Stimulated activated CD4-positive, alpha-beta T cell treated with anti-CD3 and anti-CD28 coated beads, Interleukin-4, amount 100 ng/mL, for 4 hours (primary cell): ENCODE results near the gene JARID2.

Source experiments
- DNase-seq, 2 experiments: peaks; one replicate each; pipeline ENCODE4 v3.0.0-alpha.2; 2020

JARID2 gene

GRCh38 chr6:15247500-15248450, 1.9 kb downstream of the JARID2 start:
- peak; percentile 45 to 55 for DNase-seq

GRCh38 chr6:15248451-15249370, 2.8 kb downstream of the JARID2 start:
- DNase-seq: peak; percentile 88 to 98

GRCh38 chr6:15249371-15250019, 3.6 kb downstream of the JARID2 start:
- no peak for DNase-seq

DNA sequence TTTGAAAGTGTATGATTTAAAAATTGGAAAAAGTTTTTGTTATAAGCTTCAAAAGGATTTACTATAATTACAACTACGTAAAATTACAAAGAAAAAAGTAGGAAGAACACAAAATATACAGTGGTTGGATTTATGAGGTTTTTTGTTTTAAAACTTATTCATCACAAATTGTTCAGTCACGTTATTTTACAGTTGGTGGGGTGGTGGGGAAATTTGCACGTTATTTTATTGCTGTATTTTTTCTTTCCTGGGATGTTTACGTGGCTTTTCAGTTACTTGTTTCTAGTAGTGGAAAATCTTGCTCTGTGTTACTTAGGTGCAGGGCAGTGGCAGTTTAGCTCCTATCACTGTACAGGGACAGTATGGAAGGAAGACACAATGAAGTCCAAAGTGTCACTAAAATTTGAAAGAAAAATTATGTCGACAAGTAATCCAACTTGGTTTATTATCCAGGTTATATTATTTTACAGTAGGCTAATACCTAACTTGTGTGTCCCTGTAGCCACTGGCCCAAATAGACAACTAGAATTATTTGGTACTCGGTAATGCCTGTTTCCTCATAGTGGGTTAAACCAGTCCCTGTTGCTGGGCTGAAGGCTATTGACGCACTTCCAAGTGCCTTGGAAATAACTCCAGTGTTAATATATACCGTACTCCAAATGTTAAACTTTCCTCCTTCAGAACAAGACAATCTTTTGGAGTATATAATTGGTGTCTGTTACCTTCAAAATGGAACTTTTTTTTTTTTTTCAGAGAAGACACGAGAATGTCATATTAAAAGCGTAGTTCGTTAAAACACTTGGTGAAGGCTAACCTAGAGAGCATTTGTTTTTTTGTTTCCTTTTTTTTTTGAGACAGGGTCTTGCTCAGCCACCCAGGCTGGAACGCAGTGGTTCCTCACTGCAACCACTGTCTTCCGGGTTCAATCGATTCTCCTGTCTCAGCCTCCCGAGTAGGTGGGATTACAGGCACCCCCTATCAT, 4.6 kb downstream of the JARID2 start:
- no peak for DNase-seq

- DNase-seq: no peak
Measured at GRCh38 chr6:15252195-15252594, 6.3 kb downstream of the JARID2 start.

DNA sequence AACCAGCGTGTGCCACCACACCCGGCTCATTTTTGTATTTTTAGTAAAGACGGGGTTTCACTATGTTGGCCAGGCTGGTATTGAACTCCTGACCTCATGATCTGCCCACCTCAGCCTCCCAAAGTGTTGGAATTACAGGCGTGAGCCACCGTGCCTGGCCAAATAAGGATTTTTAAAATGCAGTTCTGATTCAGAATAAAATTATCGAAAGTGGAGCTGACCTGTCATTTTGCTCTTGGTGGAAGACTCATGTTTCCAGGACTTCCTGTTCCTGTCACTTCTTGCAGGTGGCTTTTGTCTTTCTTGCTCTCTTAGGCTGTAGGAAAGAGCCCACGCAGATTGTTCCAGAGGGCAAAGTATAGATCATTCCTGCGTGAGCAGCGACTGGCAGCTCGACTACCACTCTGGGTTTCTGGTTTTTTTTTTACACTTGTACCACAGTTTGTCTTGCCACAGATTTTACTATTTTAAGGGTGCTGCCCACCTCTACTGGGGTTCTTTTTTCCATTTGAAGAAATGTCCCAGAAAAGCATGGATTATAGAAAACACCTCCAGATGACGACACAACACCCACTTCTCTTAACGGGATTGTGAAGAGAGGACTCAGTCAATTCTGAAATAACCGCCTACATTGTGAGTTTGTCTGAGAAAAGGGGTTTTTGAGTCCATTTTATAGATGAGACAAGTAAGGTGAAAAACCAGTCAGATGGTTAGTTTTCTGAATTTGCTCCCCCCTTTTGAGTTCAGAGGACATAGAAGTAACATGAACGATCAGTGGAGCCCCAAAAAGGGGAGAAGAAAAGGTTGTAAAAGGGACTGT, 7.5 kb downstream of the JARID2 start:
- DNase-seq: no peak

DNA sequence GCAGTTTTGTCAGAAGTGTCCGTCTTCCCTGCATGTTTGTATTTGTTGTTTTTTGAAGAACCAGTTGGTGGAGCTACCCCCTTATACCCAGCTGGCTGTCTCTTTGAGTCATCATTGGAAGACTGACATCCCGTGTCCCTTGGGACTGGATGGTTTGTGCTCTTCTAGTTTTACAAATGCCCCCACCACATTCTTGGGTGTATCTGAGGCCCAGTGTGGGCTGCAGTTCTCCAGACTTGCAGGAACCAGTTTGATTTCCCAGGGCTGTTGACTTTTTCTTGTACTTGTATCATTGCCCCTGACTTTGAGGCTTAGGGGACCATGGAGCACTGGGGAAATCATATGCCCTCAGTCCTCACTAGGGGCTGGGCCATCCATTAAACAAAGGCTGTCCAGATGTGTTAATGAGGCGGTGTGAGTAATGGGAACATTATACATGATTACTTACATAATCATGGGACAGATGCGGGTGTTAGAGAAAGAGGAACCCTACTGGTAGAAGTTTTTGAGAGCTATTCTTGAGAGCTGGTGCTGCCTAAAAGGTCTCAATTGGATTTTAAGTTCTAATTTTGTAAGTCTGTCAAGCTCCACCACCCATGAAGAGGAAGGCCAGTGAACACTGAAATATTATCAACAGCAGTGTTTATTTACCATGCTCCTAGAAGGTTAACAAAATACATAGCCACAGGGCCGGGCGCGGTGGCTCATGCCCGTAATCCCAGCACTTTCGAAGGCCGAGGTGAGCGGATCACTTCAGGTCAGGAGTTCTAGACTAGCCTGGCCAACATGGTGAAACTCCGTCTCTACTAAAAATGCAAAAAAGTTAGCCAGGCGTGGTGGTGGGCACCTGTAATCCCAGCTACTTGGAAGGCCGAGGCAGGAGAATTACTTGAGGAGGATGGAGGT, 8.5 kb downstream of the JARID2 start:
- no peak for DNase-seq

- DNase-seq: no peak
Measured at GRCh38 chr6:15255481-15255880, 9.6 kb downstream of the JARID2 start.

- no peak for DNase-seq
Measured at GRCh38 chr6:15255909-15256395, 10.1 kb downstream of the JARID2 start.

DNA sequence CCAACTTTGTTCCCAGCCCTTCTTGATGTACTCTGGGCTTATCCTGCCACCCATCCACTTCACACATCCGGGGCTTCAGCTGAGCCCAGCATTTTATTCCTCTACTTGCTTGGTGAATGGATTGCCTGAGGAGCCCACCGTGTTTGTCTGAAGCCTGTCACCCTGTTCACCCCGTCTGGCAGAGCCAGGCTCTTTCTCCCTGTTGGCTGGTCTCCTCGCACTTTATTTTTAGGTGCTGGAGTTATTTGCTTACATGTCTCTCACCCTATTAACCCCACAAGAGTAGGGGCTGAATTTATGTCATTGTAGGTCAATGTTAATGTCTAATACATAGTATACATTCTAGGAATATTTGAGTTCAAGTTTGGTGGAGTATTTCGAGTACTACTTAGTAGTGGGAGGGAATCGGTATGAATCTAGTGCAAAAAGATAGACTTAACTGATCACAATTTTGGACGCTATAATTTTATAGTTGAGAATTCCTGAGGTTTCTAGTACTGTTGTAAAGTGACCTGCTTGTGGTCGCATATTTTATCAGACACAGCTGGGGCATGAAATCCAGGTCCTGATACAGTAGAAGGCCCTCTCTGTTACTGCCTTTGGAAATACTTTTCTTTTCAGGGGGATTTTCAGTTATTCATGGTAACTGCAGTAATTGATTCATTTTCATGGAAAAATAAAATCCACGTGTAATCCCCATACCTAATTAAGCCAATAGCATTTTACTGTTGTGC, 10.8 kb downstream of the JARID2 start:
- no peak for DNase-seq

GRCh38 chr6:15257357-15258132, 11.7 kb downstream of the JARID2 start:
- DNase-seq: no peak

GRCh38 chr6:15259766-15260098, 13.9 kb downstream of the JARID2 start:
- DNase-seq: no peak

GRCh38 chr6:15260099-15260821, 14.4 kb downstream of the JARID2 start:
- no peak for DNase-seq

- no peak for DNase-seq
Measured at GRCh38 chr6:15263780-15264374, 18.0 kb downstream of the JARID2 start.

GRCh38 chr6:15264412-15264811, 18.5 kb downstream of the JARID2 start:
- no peak for DNase-seq

GRCh38 chr6:15264902-15265761, 19.3 kb downstream of the JARID2 start:
- no peak for DNase-seq
